HEK293T (cell line): ENCODE data around the gene ITGA8.

Source experiments
- CTCF ChIA-PET: fragments of 350-600 bp; formaldehyde crosslinking; extraction: SDS; loops from one replicate; lab custom pipeline; 2021; ENCODE audit warnings: antibody characterized with exemption, inconsistent platforms; lab: Yijun Ruan, JAX
- POLR2A ChIA-PET: fragments of 350-600 bp; formaldehyde crosslinking; extraction: SDS; loops from one replicate; lab custom pipeline; 2020; ENCODE audit warnings: antibody characterized with exemption, inconsistent platforms; lab: Yijun Ruan, JAX
- DNase-seq: peaks from one replicate; pipeline ENCODE4 v3.0.0; 2012; ENCODE audit warnings: mixed read lengths; ENCODE audit errors: extremely low spot score
- ARNT ChIP-seq: fragments of 450-650 bp; IDR thresholded peaks from 2 replicates; pipeline ENCODE4 v1.6.1; 2017; ENCODE audit warnings: mild to moderate bottlenecking
- BHLHE40 ChIP-seq: fragments of 450-650 bp; IDR thresholded peaks from 2 replicates; pipeline ENCODE4 v1.6.1; 2016; ENCODE audit warnings: mild to moderate bottlenecking, moderate library complexity, borderline replicate concordance
- CTBP1 ChIP-seq: fragments of 450-650 bp; IDR thresholded peaks from 2 replicates; pipeline ENCODE4 v1.6.1; 2016; ENCODE audit warnings: borderline replicate concordance
- ELF4 ChIP-seq: fragments of 450-650 bp; IDR thresholded peaks from 2 replicates; pipeline ENCODE4 v1.6.1; 2017; ENCODE audit warnings: antibody characterized with exemption
- FOXA1 ChIP-seq: fragments of 450-650 bp; IDR thresholded peaks from 2 replicates; pipeline ENCODE4 v1.6.1; 2016; ENCODE audit warnings: mild to moderate bottlenecking
- FOXK2 ChIP-seq: fragments of 450-650 bp; IDR thresholded peaks from 2 replicates; pipeline ENCODE4 v1.6.1; 2016; ENCODE audit warnings: mild to moderate bottlenecking
- FOXM1 ChIP-seq: fragments of 450-650 bp; IDR thresholded peaks from 2 replicates; pipeline ENCODE4 v1.6.1; 2017; ENCODE audit warnings: mild to moderate bottlenecking, borderline replicate concordance
- HDGF ChIP-seq: fragments of 450-650 bp; IDR thresholded peaks from 2 replicates; pipeline ENCODE4 v1.6.1; 2017; ENCODE audit warnings: antibody characterized with exemption, borderline replicate concordance
- L3MBTL2 ChIP-seq: fragments of 450-650 bp; conservative IDR thresholded peaks from 2 replicates; pipeline ENCODE4 v1.6.1; 2016; ENCODE audit warnings: mild to moderate bottlenecking
- LEF1 ChIP-seq: fragments of 450-650 bp; IDR thresholded peaks from 2 replicates; pipeline ENCODE4 v1.6.1; 2017; ENCODE audit warnings: mild to moderate bottlenecking, borderline replicate concordance
- NFRKB ChIP-seq: fragments of 450-650 bp; IDR thresholded peaks from 2 replicates; pipeline ENCODE4 v1.6.1; 2016; ENCODE audit warnings: mild to moderate bottlenecking, moderate library complexity
- PKNOX1 ChIP-seq: fragments of 450-650 bp; IDR thresholded peaks from 2 replicates; pipeline ENCODE4 v1.6.1; 2016
- SP1 ChIP-seq: fragments of 450-650 bp; IDR thresholded peaks from 2 replicates; pipeline ENCODE4 v1.6.1; 2017
- SUZ12 ChIP-seq: fragments of 450-650 bp; IDR thresholded peaks from 2 replicates; pipeline ENCODE4 v1.6.1; 2016; ENCODE audit warnings: mild to moderate bottlenecking
- TARDBP ChIP-seq: fragments of 450-650 bp; IDR thresholded peaks from 2 replicates; pipeline ENCODE4 v1.6.1; 2016
- ZNF384 ChIP-seq: fragments of 450-650 bp; IDR thresholded peaks from 2 replicates; pipeline ENCODE4 v1.6.1; 2016

Gene ITGA8

GRCh38 chr10:15606377-15606776 is 113.3 kb downstream of the ITGA8 start:
- TF ChIP-seq HDGF (no peak), NFRKB (no peak), TARDBP (no peak)
- CTCF ChIA-PET: no interaction called here
- no peak for DNase-seq
- POLR2A ChIA-PET: no interaction called here

- no peak for DNase-seq
- POLR2A ChIA-PET: no interaction called here
- CTCF ChIA-PET: no interaction called here
- TF ChIP-seq L3MBTL2 (no peak), LEF1 (no peak), TARDBP (no peak), FOXM1 (no peak), NFRKB (no peak), ARNT (no peak), ELF4 (no peak), BHLHE40 (no peak), PKNOX1 (no peak), CTBP1 (no peak), FOXK2 (no peak), SUZ12 (no peak), ZNF384 (no peak), SP1 (no peak), HDGF (no peak), FOXA1 (no peak)
Observed at GRCh38 chr10:15605740-15606369, 113.9 kb downstream of the ITGA8 start.

GRCh38 chr10:15603446-15604011 is 116.2 kb downstream of the ITGA8 start:
- POLR2A ChIA-PET: no interaction called here
- TF ChIP-seq LEF1: no peak
- TF ChIP-seq FOXM1: no peak
- DNase-seq: no peak
- CTCF ChIA-PET: interaction anchor here (0.8 kb wide), 1 partner anchor 142 kb away, joined by 3 read pairs; no protein-coding TSS in a partner anchor

- no peak for TF ChIP-seq HDGF
- TF ChIP-seq FOXA1: no peak
- CTCF ChIA-PET: no interaction called here
- DNase-seq: no peak
- POLR2A ChIA-PET: no interaction called here
Observed at GRCh38 chr10:15601819-15602218, 117.9 kb downstream of the ITGA8 start.

- peak; percentile 17 for DNase-seq
- TF ChIP-seq ARNT: no peak
- TF ChIP-seq PKNOX1: peak; percentile 89
- TF ChIP-seq CTBP1: peak; percentile 77
- TF ChIP-seq SP1: no peak
- POLR2A ChIA-PET: interaction anchor here (1.2 kb wide), 1 partner anchor 51 kb away, joined by 3 read pairs; no protein-coding TSS in a partner anchor
- CTCF ChIA-PET: interaction anchor here (5.1 kb wide), 1 partner anchor 10 kb away, joined by 25 read pairs; no protein-coding TSS in a partner anchor
Observed at GRCh38 chr10:15595260-15595659, 124.5 kb downstream of the ITGA8 start.

- CTCF ChIA-PET: interaction anchor here (1.4 kb wide), 1 partner anchor 128 kb away, joined by 7 read pairs; the partner anchor contains the start of gene ITGA8
- no peak for DNase-seq
- TF ChIP-seq HDGF: no peak
- TF ChIP-seq BHLHE40: no peak
- no peak for TF ChIP-seq FOXM1
- TF ChIP-seq FOXA1: no peak
- TF ChIP-seq FOXK2: no peak
- TF ChIP-seq SUZ12: no peak
- no peak for TF ChIP-seq CTBP1
- TF ChIP-seq ELF4: no peak
- TF ChIP-seq NFRKB: no peak
- no peak for TF ChIP-seq TARDBP
- POLR2A ChIA-PET: no interaction called here
Observed at GRCh38 chr10:15591937-15592336, 127.8 kb downstream of the ITGA8 start.

- no peak for TF ChIP-seq ELF4
- no peak for TF ChIP-seq FOXM1
- no peak for TF ChIP-seq TARDBP
- no peak for TF ChIP-seq L3MBTL2
- TF ChIP-seq SUZ12: no peak
- TF ChIP-seq SP1: no peak
- TF ChIP-seq NFRKB: no peak
- no peak for TF ChIP-seq CTBP1
- TF ChIP-seq PKNOX1: no peak
Observed at GRCh38 chr10:15591431-15591830, 128.3 kb downstream of the ITGA8 start.

More at GRCh38 chr10:15591431-15591830, 128.3 kb downstream of the ITGA8 start:
- CTCF ChIA-PET: interaction anchor here (1.4 kb wide), 1 partner anchor 128 kb away, joined by 7 read pairs; the partner anchor contains the start of gene ITGA8
- POLR2A ChIA-PET: no interaction called here
- no peak for DNase-seq
